ENCODE measurements around the gene CLPTM1L.

Gene CLPTM1L

DNA sequence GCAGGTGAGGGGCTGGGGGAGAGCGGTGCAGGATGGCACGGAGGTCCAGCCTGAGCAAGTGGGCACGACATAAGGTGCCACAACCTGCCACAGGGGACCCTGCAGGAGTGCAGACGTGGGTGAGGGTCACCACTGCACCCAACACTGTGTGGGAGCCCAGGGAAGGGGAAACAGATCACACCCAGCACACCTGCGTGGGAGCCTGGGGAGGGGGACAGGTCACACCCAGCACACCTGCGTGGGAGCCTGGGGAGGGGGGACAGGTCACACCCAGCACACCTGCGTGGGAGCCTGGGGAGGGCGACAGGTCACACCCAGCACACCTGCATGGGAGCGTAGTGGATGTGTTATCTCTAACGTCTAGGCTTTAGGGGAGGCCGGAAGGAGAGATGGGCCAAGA, 47.4 kb upstream of the CLPTM1L start:
- no peak overlapping the region for H3K27ac ChIP-seq (ENCODE audit: extremely low read depth, low read depth, low read length)
- no peaks in the 10 kb centered on the region for H3K4me1 ChIP-seq (ENCODE audit: control insufficient read depth, insufficient read depth, low read length)
- ChIA-PET POLR2A (no interaction called here), CTCF (no interaction called here)
- H3K9me3 ChIP-seq (ENCODE audit: control insufficient read depth, insufficient read depth, low read depth, low read length) = no peaks in the 10 kb centered on the region
- H3K36me3 ChIP-seq (ENCODE audit: control insufficient read depth in 2 of 2, insufficient read depth in 1 of 2, low read length in 2 of 2) = no peaks in the 10 kb centered on the region
- no peak for TF ChIP-seq SETDB1 (IDR thresholded peaks at IDR 0.05; ENCODE audit: insufficient read length, low read length)
- TF ChIP-seq ZNF10 (tag by site-specific recombination; IDR thresholded peaks at IDR 0.05) = no peak
- no peak overlapping the region for H3K4me3 ChIP-seq (ENCODE audit: low read depth, low read length)

DNA sequence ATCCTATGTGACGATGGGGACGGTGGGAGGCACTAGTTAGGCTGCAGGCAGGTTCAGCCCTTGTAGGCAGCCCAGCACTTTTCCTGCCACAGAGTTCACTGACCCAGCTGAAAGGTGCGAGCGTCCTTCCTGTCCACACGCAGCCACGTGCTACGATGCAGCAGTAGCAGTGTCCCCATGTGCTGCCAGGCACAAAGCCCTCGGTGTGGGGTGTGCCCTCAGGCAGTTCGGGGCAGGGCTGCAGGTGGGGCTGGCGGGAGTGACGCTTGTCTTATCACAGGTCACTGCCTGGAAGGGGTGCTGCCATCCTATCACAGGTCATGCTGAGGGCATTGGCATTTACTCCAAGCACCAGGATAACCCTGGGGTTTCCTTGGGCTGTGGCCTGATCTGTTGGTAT, 46.8 kb upstream of the CLPTM1L start:
- POLR2A ChIA-PET = no interaction called here
- no peak for TF ChIP-seq PBX3 (CRISPR knock-in tag; IDR thresholded peaks at IDR 0.05)
- TF ChIP-seq ZNF175 (tag by site-specific recombination; IDR thresholded peaks at IDR 0.05) = no peak
- no peak for TF ChIP-seq ZNF184 (tag by site-specific recombination; IDR thresholded peaks at IDR 0.05)
- TF ChIP-seq ZNF423 (tag by site-specific recombination; IDR thresholded peaks at IDR 0.05) = no peak
- TF ChIP-seq, protein P1, sequence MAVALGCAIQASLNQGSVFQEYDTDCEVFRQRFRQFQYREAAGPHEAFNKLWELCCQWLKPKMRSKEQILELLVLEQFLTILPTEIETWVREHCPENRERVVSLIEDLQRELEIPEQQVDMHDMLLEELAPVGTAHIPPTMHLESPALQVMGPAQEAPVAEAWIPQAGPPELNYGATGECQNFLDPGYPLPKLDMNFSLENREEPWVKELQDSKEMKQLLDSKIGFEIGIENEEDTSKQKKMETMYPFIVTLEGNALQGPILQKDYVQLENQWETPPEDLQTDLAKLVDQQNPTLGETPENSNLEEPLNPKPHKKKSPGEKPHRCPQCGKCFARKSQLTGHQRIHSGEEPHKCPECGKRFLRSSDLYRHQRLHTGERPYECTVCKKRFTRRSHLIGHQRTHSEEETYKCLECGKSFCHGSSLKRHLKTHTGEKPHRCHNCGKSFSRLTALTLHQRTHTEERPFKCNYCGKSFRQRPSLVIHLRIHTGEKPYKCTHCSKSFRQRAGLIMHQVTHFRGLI (tag by site-specific recombination; IDR thresholded peaks at IDR 0.05) = no peak
- no peak for TF ChIP-seq BCL6B (tag by site-specific recombination; IDR thresholded peaks at IDR 0.05)
- TF ChIP-seq ZNF645 (tag by site-specific recombination; IDR thresholded peaks at IDR 0.05) = no peak
- TF ChIP-seq ZNF558 (tag by site-specific recombination; IDR thresholded peaks at IDR 0.05) = no peak
- no peak for TF ChIP-seq ZNF404 (tag by site-specific recombination; IDR thresholded peaks at IDR 0.05)
- no peak for TF ChIP-seq GLIS2 (tag by site-specific recombination; IDR thresholded peaks at IDR 0.05)
- TF ChIP-seq, protein P2, sequence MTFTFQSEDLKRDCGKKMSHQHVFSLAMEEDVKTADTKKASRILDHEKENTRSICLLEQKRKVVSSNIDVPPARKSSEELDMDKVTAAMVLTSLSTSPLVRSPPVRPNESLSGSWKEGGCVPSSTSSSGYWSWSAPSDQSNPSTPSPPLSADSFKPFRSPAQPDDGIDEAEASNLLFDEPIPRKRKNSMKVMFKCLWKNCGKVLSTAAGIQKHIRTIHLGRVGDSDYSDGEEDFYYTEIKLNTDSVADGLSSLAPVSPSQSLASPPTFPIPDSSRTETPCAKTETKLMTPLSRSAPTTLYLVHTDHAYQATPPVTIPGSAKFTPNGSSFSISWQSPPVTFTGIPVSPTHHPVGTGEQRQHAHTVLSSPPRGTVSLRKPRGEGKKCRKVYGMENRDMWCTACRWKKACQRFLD (tag by site-specific recombination; IDR thresholded peaks at IDR 0.05) = no peak
- TF ChIP-seq ZNF24 (tag by site-specific recombination; IDR thresholded peaks at IDR 0.05) = no peak
- no peak for TF ChIP-seq ZNF473 (tag by site-specific recombination; IDR thresholded peaks at IDR 0.05)
- no peak for TF ChIP-seq MEIS1 (CRISPR knock-in tag; IDR thresholded peaks at IDR 0.05; ENCODE audit: borderline replicate concordance)
- no peak for TF ChIP-seq ZBTB1 (tag by site-specific recombination; IDR thresholded peaks at IDR 0.05)
- TF ChIP-seq KLF7 (tag by site-specific recombination; IDR thresholded peaks at IDR 0.05; ENCODE audit: borderline replicate concordance) = no peak
- no peak for TF ChIP-seq ZNF768 (tag by site-specific recombination; IDR thresholded peaks at IDR 0.05)
- CTCF ChIA-PET = interaction anchor here (1.2 kb wide), 1 partner anchor 12 kb away, joined by 3 read pairs; no protein-coding TSS in a partner anchor

More for the DNA sequence above, 46.8 kb upstream of the CLPTM1L start:
- no peak overlapping the region for H3K4me3 ChIP-seq (ENCODE audit: low read depth, low read length)
- no peaks in the 10 kb centered on the region for H3K36me3 ChIP-seq (ENCODE audit: control insufficient read depth in 2 of 2, insufficient read depth in 1 of 2, low read length in 2 of 2)
- no peaks in the 10 kb centered on the region for H3K4me1 ChIP-seq (ENCODE audit: control insufficient read depth, insufficient read depth, low read length)
- H3K27ac ChIP-seq (ENCODE audit: extremely low read depth, low read depth, low read length) = no peak overlapping the region
- no peaks in the 10 kb centered on the region for H3K9me3 ChIP-seq (ENCODE audit: control insufficient read depth, insufficient read depth, low read depth, low read length)

Data from HEK293 (cell line).